Keratinocyte (primary cell): ENCODE measurements around the gene TNPO3. TPM values are rescaled to one million over a fixed set of nuclear protein-coding genes. Genes with fewer than 3 reads are reported as not detected.
A peak's percentile ranks its signal among the peaks of the same experiment; 100 is the strongest.

Experiments
- DNase-seq: peaks from one replicate; pipeline ENCODE4 v3.0.0-alpha.2; 2011; ENCODE audit warnings: low read depth, missing footprints, low spot score
- FAIRE-seq: peaks from 2 replicates; lab custom pipeline; 2011; peaks lifted over from hg19 to GRCh38; lab: Jason Lieb, UNC
- H2AFZ ChIP-seq: 2 replicates; pipeline ENCODE4 v1.6.0; 2012; ENCODE audit warnings: low read length, control low read depth, inconsistent platforms; ENCODE audit not compliant: control insufficient read depth
- H3K27ac ChIP-seq: 2 replicates; pipeline ENCODE4 v1.5.1; 2011; ENCODE audit warnings: low read length; ENCODE audit not compliant: control insufficient read depth, insufficient read depth
- H3K27me3 ChIP-seq: 3 replicates; pipeline ENCODE4 v1.6.0; 2011; ENCODE audit warnings: low read length; ENCODE audit not compliant: control insufficient read depth, insufficient read depth; ENCODE audit errors: extremely low read depth
- H3K36me3 ChIP-seq, 2 experiments: 2 replicates in 1 of 2; 3 replicates in 1 of 2; pipeline ENCODE4 v1.5.1; 2011; ENCODE audit warnings: low read length in 2 of 2, mild to moderate bottlenecking in 1 of 2; ENCODE audit not compliant: control insufficient read depth in 2 of 2, insufficient read depth in 2 of 2; ENCODE audit errors: extremely low read depth in 1 of 2
- H3K4me1 ChIP-seq: 3 replicates; pipeline ENCODE4 v1.5.1; 2011; ENCODE audit warnings: low read length; ENCODE audit not compliant: control insufficient read depth, insufficient read depth; ENCODE audit errors: extremely low read depth
- H3K4me2 ChIP-seq: 3 replicates; pipeline ENCODE4 v1.6.0; 2011; ENCODE audit warnings: low read depth, low read length; ENCODE audit not compliant: control insufficient read depth, insufficient read depth; ENCODE audit errors: extremely low read depth
- H3K4me3 ChIP-seq, 3 experiments: fragments of 200-600 bp in 1 of 3; sonication (generic) in 1 of 3; 2 replicates in 2 of 3; 3 replicates in 1 of 3; pipeline ENCODE4 v1.5.1; 2011 to 2016; ENCODE audit warnings: low read length in 3 of 3, mild to moderate bottlenecking in 3 of 3, control low read depth in 2 of 3, inconsistent platforms in 1 of 3, low read depth in 1 of 3, mixed read lengths in 1 of 3, mixed run types in 1 of 3, moderate library complexity in 1 of 3; ENCODE audit not compliant: control insufficient read depth in 2 of 3, insufficient read depth in 2 of 3; ENCODE audit errors: extremely low read depth in 1 of 3
- H3K79me2 ChIP-seq: 2 replicates; pipeline ENCODE4 v1.6.0; 2012; ENCODE audit warnings: low read length; ENCODE audit not compliant: control insufficient read depth, insufficient read depth
- H3K9ac ChIP-seq: 3 replicates; pipeline ENCODE4 v1.6.0; 2011; ENCODE audit warnings: low read length; ENCODE audit not compliant: control insufficient read depth, insufficient read depth; ENCODE audit errors: extremely low read depth
- H3K9me1 ChIP-seq: 3 replicates; pipeline ENCODE4 v1.6.0; 2011; ENCODE audit warnings: low read length; ENCODE audit not compliant: control insufficient read depth, insufficient read depth; ENCODE audit errors: extremely low read depth
- H3K9me3 ChIP-seq: 2 replicates; pipeline ENCODE4 v1.5.1; 2012; ENCODE audit warnings: low read depth, low read length; ENCODE audit not compliant: control insufficient read depth
- H4K20me1 ChIP-seq: 3 replicates; pipeline ENCODE4 v1.6.0; 2011; ENCODE audit warnings: low read length; ENCODE audit not compliant: control insufficient read depth, insufficient read depth; ENCODE audit errors: extremely low read depth
- CTCF ChIP-seq, 3 experiments: IDR thresholded peaks in 1 of 3; conservative IDR thresholded peaks in 1 of 3; optimal IDR thresholded peaks in 1 of 3; 2 replicates in 2 of 3; 3 replicates in 1 of 3; pipeline versions ENCODE3 to v1.5.1; 2011; ENCODE audit warnings: low read length in 3 of 3, mild to moderate bottlenecking in 3 of 3, moderate library complexity in 2 of 3, control low read depth in 1 of 3, inconsistent platforms in 1 of 3; ENCODE audit not compliant: insufficient read depth in 2 of 3; ENCODE audit errors: extremely low read depth in 1 of 3
- EZH2 ChIP-seq: IDR thresholded peaks from one replicate; pipeline ENCODE4 v1.6.1; 2012; ENCODE audit warnings: inconsistent platforms, mild to moderate bottlenecking, low read length, moderate library complexity
- dilution Hi-C: fragments of 300-500 bp; cut with MboI; formaldehyde crosslinking; loops from one replicate; pipeline ENCODE4 v1.7.0; 2020; ENCODE audit warnings: low sequenced_read_pairs; ENCODE audit not compliant: extremely low pct_ligation_motif_present
- polyA plus RNA-seq, 5 experiments: library from polyadenylated mRNA; depleted of rRNA in 3 of 5; stranded (reverse) in 3 of 5; stranded (forward) in 1 of 5; unstranded in 1 of 5; fragments of >200 nt; gene quantifications; 1 replicate in 1 of 5; 2 replicates in 3 of 5; 3 replicates in 1 of 5; pipeline versions ENCODE4 v1.2.1 to v1.2.3, GENCODE V29; 2011 to 2012; ENCODE audit warnings: missing spikeins in 2 of 5, low read depth in 1 of 5, low replicate concordance in 1 of 5
- small RNA-seq, 3 experiments: library from RNA; depleted of rRNA; stranded (forward); fragments of <200 nt; gene quantifications; one replicate each; pipeline ENCODE3, GENCODE V24; 2012; ENCODE audit warnings: low read depth in 3 of 3, low replicate concordance in 1 of 3; ENCODE audit not compliant: insufficient read length in 3 of 3

TNPO3 gene
- polyA plus RNA-seq, 1 donor (not counting 4 experiments of a cell fraction or from before 2014, with no cell fraction given), result 35.1 TPM

GRCh38 chr7:128906001-128906765 is 148.7 kb downstream of the TNPO3 start:
- Histone ChIP-seq H4K20me1 (no peaks in the 10 kb centered on the region), H3K9ac (no peak overlapping the region), H3K4me2 (no peak overlapping the region), H3K9me3 (no peaks in the 10 kb centered on the region), H3K79me2 (no peaks in the 10 kb centered on the region), H3K4me3 (no peak overlapping the region), H3K27ac (no peak overlapping the region), H3K9me1 (no peaks in the 10 kb centered on the region), H2AFZ (no peak overlapping the region), H3K27me3 (peaks cover 29% of the 10 kb centered on the region), H3K4me1 (peaks cover 5% of the 10 kb centered on the region), H3K36me3 (no peaks in the 10 kb centered on the region)
- no peak for DNase-seq
- dilution Hi-C loops, result no loop called here
- FAIRE-seq, result peak; percentile 81
- no peak for TF ChIP-seq CTCF (optimal IDR thresholded peaks at IDR 0.05 in 1 of 3, IDR thresholded peaks at IDR 0.05 in 1 of 3, conservative IDR thresholded peaks at IDR 0.05 in 1 of 3; ENCODE audit: extremely low read depth in 1 of 3, insufficient read depth in 2 of 3, low read length in 3 of 3)
- no peak for TF ChIP-seq EZH2

DNA sequence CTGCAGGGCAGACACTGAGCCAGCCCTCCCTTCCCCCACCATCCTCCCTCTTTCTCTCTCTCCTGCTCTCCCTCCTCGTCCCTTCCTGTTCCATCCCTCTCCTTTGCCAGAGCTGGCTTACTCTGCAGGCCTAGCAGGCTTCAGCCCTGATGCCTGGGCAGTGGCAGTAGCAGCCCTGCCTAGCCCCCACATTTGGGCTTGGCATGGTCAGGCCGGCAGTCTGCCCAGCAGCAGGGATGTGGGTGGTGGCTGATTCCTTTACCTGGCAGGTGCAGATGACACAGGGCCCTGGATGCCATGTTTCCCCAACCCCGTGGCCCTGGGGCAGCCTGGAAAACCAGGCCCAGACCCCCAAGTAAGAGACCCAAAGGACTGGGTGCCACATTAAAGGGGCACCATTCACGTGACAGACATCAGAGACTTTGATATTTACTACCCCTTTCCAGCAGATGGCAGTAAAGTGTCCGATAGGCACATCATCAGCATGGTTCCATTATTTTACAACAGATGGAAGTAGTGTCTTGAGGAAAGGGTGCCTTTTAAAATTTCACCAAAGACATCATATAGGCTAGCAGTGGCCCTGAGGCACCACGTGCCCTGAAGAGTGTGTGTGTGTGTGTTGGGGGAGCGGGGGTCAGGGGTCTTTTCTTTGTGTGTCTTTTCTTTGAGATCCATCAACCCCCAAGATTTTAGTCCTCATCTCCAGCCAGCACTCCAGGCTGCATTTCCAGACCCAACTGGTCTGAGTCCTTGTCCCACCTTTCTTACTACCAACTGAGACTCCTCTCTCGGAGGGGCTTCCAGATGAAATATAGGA is 150.3 kb downstream of the TNPO3 start:
- Histone ChIP-seq H4K20me1 (no peaks in the 10 kb centered on the region), H3K79me2 (no peaks in the 10 kb centered on the region), H3K4me2 (no peak overlapping the region), H3K9ac (no peak overlapping the region), H3K27me3 (peaks cover 13% of the 10 kb centered on the region), H3K9me3 (no peaks in the 10 kb centered on the region), H3K27ac (no peak overlapping the region), H3K36me3 (no peaks in the 10 kb centered on the region), H3K4me1 (peaks cover 5% of the 10 kb centered on the region), H3K4me3 (no peak overlapping the region), H2AFZ (no peak overlapping the region), H3K9me1 (no peaks in the 10 kb centered on the region)
- FAIRE-seq, result peak; percentile 5
- DNase-seq, result no peak
- TF ChIP-seq CTCF (optimal IDR thresholded peaks at IDR 0.05 in 1 of 3, IDR thresholded peaks at IDR 0.05 in 1 of 3, conservative IDR thresholded peaks at IDR 0.05 in 1 of 3; ENCODE audit: extremely low read depth in 1 of 3, insufficient read depth in 2 of 3, low read length in 3 of 3) (peak; percentile 68 to 69 (median 69)), EZH2 (no peak)
- dilution Hi-C loops, result no loop called here

Small RNAs within 50 kb of the gene (small RNA-seq; reads per million reads assigned to genes)
- gene RN7SL306P, result 0 reads per million in 3 experiments

Other genes starting within 250 kb of the TNPO3 start
- gene FLNC, start 224.7 kb downstream of the TNPO3 start, polyA plus RNA-seq, result 0.03 to 0.15 TPM (median 0.06 TPM) in 3 replicates
- 263 to 429 TPM (median 268 TPM) in 3 replicates for gene ATP6V1F, start 192.3 kb downstream of the TNPO3 start, polyA plus RNA-seq
- gene KCP, start 144.4 kb downstream of the TNPO3 start, polyA plus RNA-seq, result 0.03 to 0.17 TPM in 2 of 3 replicates, not detected in the other
- gene IRF5, start 117.2 kb downstream of the TNPO3 start, polyA plus RNA-seq, result 0.78 to 1.5 TPM (median 0.88 TPM) in 3 replicates
- gene TSPAN33, start 89.6 kb upstream of the TNPO3 start, polyA plus RNA-seq, result 0.71 to 1.1 TPM (median 0.93 TPM) in 3 replicates
- gene SMO, start 133.5 kb upstream of the TNPO3 start, polyA plus RNA-seq, result 3.9 to 6.2 TPM (median 6.2 TPM) in 3 replicates
- 21.9 to 39.5 TPM (median 32.8 TPM) in 3 replicates for gene AHCYL2, start 169.9 kb upstream of the TNPO3 start, polyA plus RNA-seq